Neural progenitor cell (in vitro differentiated cells): ENCODE measurements around the gene AMN. TPM values are rescaled to one million over a fixed set of nuclear protein-coding genes. Genes with fewer than 3 reads are reported as not detected.
A peak's percentile ranks its signal among the peaks of the same experiment; 100 is the strongest.

Experiments
- DNase-seq: peaks from one replicate; pipeline ENCODE4 v3.0.0-alpha.2; 2016; ENCODE audit warnings: low spot score
- H2AFZ ChIP-seq: fragments of 200-600 bp; sonication (generic); replicated peaks from 2 replicates; pipeline ENCODE4 v1.6.1; 2016; ENCODE audit warnings: antibody characterized with exemption
- H3F3A ChIP-seq: fragments of 200-600 bp; sonication (generic); 2 replicates; pipeline ENCODE4 v1.6.1; 2016; ENCODE audit warnings: antibody characterized with exemption, low read depth
- H3K27ac ChIP-seq: fragments of 200-600 bp; sonication (generic); 2 replicates; pipeline ENCODE4 v1.5.1; 2016; ENCODE audit warnings: mild to moderate bottlenecking
- H3K27me3 ChIP-seq: fragments of 200-600 bp; sonication (generic); 2 replicates; pipeline ENCODE4 v1.6.1; 2016; ENCODE audit warnings: mild to moderate bottlenecking, moderate library complexity
- H3K36me3 ChIP-seq: fragments of 200-600 bp; sonication (generic); 2 replicates; pipeline ENCODE4 v1.5.1; 2016
- H3K4me1 ChIP-seq: fragments of 200-600 bp; sonication (generic); 2 replicates; pipeline ENCODE4 v1.6.1; 2016; ENCODE audit warnings: mixed run types
- H3K4me2 ChIP-seq: fragments of 200-600 bp; sonication (generic); 2 replicates; pipeline ENCODE4 v1.6.1; 2016
- H3K4me3 ChIP-seq: fragments of 200-600 bp; sonication (generic); 2 replicates; pipeline ENCODE4 v1.5.1; 2016
- H3K79me2 ChIP-seq: fragments of 200-600 bp; sonication (generic); 2 replicates; pipeline ENCODE4 v1.6.1; 2016; ENCODE audit warnings: low read depth
- H3K9ac ChIP-seq: fragments of 200-600 bp; sonication (generic); 2 replicates; pipeline ENCODE4 v1.6.1; 2016
- H3K9me3 ChIP-seq: fragments of 200-600 bp; sonication (generic); 2 replicates; pipeline ENCODE4 v1.5.1; 2016; ENCODE audit warnings: low read depth
- H4K20me1 ChIP-seq: fragments of 200-600 bp; sonication (generic); 2 replicates; pipeline ENCODE4 v1.6.1; 2016; ENCODE audit warnings: low read depth
- H3K27ac Mint-ChIP-seq: 3 replicates; pipeline ENCODE4 v1.8.0; 2021; ENCODE audit warnings: mixed read lengths
- H3K27me3 Mint-ChIP-seq: 2 replicates; pipeline ENCODE4 v1.8.0; 2022; ENCODE audit warnings: low read depth, mild to moderate bottlenecking, inconsistent platforms, moderate library complexity, mixed read lengths; ENCODE audit not compliant: insufficient read depth
- H3K36me3 Mint-ChIP-seq: 3 replicates; pipeline ENCODE4 v1.8.0; 2021; ENCODE audit warnings: mixed read lengths
- H3K4me1 Mint-ChIP-seq: 3 replicates; pipeline ENCODE4 v1.8.0; 2021; ENCODE audit warnings: mixed read lengths
- H3K4me3 Mint-ChIP-seq: 3 replicates; pipeline ENCODE4 v1.8.0; 2021; ENCODE audit warnings: mild to moderate bottlenecking, moderate library complexity, mixed read lengths
- H3K9me3 Mint-ChIP-seq: 3 replicates; pipeline ENCODE4 v1.8.0; 2020; ENCODE audit warnings: mixed read lengths
- EZH2 ChIP-seq: fragments of 200-600 bp; sonication (generic); IDR thresholded peaks from 2 replicates; pipeline ENCODE4 v1.6.1; 2017; ENCODE audit warnings: antibody characterized with exemption, mild to moderate bottlenecking, moderate library complexity
- EZH2phosphoT487 ChIP-seq: fragments of 200-600 bp; sonication (generic); IDR thresholded peaks from 2 replicates; pipeline ENCODE4 v1.6.1; 2017; ENCODE audit warnings: antibody characterized with exemption
- total RNA-seq: library from RNA; depleted of rRNA; stranded (reverse); fragments of >200 nt; gene quantifications from 2 replicates; pipeline ENCODE4 v1.2.3, GENCODE V29; 2015; ENCODE audit warnings: low replicate concordance
- TF ChIP-seq, protein P1 (sequence below): fragments of 200-600 bp; sonication (generic); IDR thresholded peaks from 2 replicates; pipeline ENCODE4 v1.5.1; 2017; ENCODE audit warnings: antibody characterized with exemption, mild to moderate bottlenecking

The AMN gene
- total RNA-seq, 1 donor from 2014 or later, result not detected

DNA sequence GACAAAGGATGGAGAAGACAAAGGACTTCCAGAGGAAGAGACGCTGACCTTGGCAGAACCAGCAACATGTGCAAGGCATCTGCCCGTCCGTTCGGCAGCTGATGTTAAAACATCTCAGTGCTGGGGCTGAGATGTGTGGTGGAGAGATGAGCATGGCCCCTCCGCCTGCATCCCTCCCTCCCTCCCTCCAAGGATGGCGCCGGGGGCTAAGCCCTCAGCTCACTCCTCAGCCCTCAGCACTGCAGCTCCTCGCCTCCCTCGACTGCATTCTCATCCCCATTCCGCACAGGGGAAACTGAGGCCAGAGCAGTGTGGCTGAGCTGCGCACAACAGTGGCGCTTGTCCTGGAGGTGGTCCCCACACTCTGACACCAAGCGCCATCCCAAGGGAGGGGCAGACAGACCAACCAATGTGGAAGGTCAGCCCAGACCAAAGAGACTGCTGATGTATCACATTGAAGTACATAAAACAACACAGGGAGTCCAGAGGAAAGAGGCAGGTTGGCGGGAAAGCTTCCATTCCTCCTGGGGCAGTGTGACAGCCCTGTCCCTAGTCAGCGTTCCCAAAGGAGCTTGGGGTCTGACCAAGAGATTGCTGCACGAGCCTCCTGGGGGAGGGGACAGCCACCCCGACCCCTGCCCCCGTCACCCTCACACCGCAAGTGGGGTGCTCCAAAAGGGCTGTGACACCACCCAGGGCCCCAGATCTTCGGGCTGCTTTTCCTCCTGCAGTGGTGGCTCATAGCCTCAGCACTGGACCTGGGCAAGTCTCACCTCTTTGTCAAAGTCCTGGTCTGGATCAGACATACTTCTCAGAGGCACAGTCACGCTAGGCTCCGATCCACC is 15.1 kb downstream of the AMN start:
- Mint-ChIP-seq H3K36me3 (peaks cover 22% of the 10 kb centered on the region), H3K27ac (peak overlapping the region; percentile 74), H3K4me1 (no peaks in the 10 kb centered on the region), H3K4me3 (no peak overlapping the region), H3K27me3 (peaks cover 5% of the 10 kb centered on the region), H3K9me3 (no peaks in the 10 kb centered on the region)
- Histone ChIP-seq H3K4me1 (no peaks in the 10 kb centered on the region), H3K4me3 (no peak overlapping the region), H3K79me2 (no peaks in the 10 kb centered on the region), H3K9ac (no peak overlapping the region), H3K9me3 (no peaks in the 10 kb centered on the region), H3F3A (no peaks in the 10 kb centered on the region), H2AFZ (no peak overlapping the region), H4K20me1 (no peaks in the 10 kb centered on the region), H3K27me3 (no peaks in the 10 kb centered on the region), H3K36me3 (no peaks in the 10 kb centered on the region), H3K27ac (no peak overlapping the region), H3K4me2 (no peak overlapping the region)
- TF ChIP-seq, protein P1, sequence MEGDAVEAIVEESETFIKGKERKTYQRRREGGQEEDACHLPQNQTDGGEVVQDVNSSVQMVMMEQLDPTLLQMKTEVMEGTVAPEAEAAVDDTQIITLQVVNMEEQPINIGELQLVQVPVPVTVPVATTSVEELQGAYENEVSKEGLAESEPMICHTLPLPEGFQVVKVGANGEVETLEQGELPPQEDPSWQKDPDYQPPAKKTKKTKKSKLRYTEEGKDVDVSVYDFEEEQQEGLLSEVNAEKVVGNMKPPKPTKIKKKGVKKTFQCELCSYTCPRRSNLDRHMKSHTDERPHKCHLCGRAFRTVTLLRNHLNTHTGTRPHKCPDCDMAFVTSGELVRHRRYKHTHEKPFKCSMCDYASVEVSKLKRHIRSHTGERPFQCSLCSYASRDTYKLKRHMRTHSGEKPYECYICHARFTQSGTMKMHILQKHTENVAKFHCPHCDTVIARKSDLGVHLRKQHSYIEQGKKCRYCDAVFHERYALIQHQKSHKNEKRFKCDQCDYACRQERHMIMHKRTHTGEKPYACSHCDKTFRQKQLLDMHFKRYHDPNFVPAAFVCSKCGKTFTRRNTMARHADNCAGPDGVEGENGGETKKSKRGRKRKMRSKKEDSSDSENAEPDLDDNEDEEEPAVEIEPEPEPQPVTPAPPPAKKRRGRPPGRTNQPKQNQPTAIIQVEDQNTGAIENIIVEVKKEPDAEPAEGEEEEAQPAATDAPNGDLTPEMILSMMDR, result no peak
- TF ChIP-seq EZH2 (no peak), EZH2phosphoT487 (no peak)
- DNase-seq, result no peak

DNA sequence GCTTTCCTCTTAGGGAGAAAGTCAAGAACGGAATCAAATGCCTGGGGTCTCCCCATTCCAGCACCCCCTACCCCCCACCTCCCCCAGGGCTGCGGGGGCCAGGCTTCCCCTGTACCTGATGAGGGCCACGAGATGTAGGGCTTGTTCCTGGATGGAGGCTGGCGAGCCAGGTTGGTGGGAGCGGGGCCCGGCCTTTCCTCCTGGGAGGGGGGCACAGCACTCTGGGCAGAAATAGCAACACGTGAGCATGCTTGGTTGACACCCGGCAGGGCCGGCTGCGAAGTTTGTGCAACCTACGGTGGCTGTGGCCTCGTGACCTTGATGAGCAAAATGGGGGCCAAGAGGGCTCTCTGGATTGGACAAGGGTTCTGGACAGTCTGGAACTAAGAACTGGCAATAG is 15.7 kb downstream of the AMN start:
- Mint-ChIP-seq H3K27ac (no peak overlapping the region), H3K27me3 (peaks cover 4% of the 10 kb centered on the region), H3K36me3 (peaks cover 23% of the 10 kb centered on the region), H3K4me3 (no peak overlapping the region), H3K9me3 (no peaks in the 10 kb centered on the region), H3K4me1 (no peaks in the 10 kb centered on the region)
- Histone ChIP-seq H3K4me2 (no peak overlapping the region), H3K27me3 (no peaks in the 10 kb centered on the region), H3K9me3 (no peaks in the 10 kb centered on the region), H3K4me3 (no peak overlapping the region), H3K27ac (no peak overlapping the region), H3F3A (no peaks in the 10 kb centered on the region), H3K9ac (no peak overlapping the region), H2AFZ (no peak overlapping the region), H3K79me2 (no peaks in the 10 kb centered on the region), H3K36me3 (no peaks in the 10 kb centered on the region), H3K4me1 (no peaks in the 10 kb centered on the region), H4K20me1 (no peaks in the 10 kb centered on the region)
- no peak for DNase-seq
- TF ChIP-seq, protein P1, result no peak
- TF ChIP-seq EZH2, result no peak

DNA sequence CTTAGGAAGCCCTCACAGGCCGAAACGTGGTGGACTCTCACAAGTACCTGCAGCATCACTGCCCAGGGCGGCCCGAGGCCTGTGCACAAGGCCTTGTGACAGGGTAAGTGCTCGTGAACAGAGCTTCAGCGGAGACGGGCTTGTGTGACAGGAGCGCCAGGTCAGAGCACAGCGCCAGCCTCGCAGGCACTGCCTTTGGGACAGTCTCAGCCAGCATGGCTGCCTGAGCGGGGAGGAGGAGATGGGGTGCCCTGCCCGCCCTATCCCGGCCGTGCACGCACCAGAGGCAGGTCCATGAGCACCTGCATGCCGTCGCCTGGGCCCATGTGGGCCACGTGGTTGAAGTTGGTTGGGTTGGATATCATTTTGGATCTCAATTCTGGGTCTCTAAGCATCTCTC is 16.9 kb downstream of the AMN start:
- Mint-ChIP-seq H3K9me3 (no peaks in the 10 kb centered on the region), H3K27ac (no peak overlapping the region), H3K4me1 (no peaks in the 10 kb centered on the region), H3K27me3 (peaks cover 5% of the 10 kb centered on the region), H3K36me3 (peaks cover 33% of the 10 kb centered on the region), H3K4me3 (no peak overlapping the region)
- H4K20me1 ChIP-seq, result no peaks in the 10 kb centered on the region
- H3K4me1 ChIP-seq, result no peaks in the 10 kb centered on the region
- no peak overlapping the region for H3K4me3 ChIP-seq
- no peak overlapping the region for H3K27ac ChIP-seq
- H3F3A ChIP-seq, result no peaks in the 10 kb centered on the region
- H3K27me3 ChIP-seq, result no peaks in the 10 kb centered on the region
- H3K79me2 ChIP-seq, result no peaks in the 10 kb centered on the region
- no peak overlapping the region for H2AFZ ChIP-seq
- H3K9ac ChIP-seq, result no peak overlapping the region
- TF ChIP-seq EZH2phosphoT487 (no peak), EZH2 (no peak)
- TF ChIP-seq, protein P1, result no peak
- no peak for DNase-seq
- H3K36me3 ChIP-seq, result no peaks in the 10 kb centered on the region
- no peak overlapping the region for H3K4me2 ChIP-seq
- no peaks in the 10 kb centered on the region for H3K9me3 ChIP-seq
